Neuronal stem cell (in vitro differentiated cells): Measurements from ENCODE around the gene KDM4C.

Experiments
- DNase-seq: peaks from one replicate; pipeline ENCODE4 v3.0.0-alpha.2; 2013; ENCODE audit warnings: low spot score
- H2AFZ ChIP-seq: one replicate; pipeline ENCODE4 v1.6.1; 2013; ENCODE audit warnings: mild to moderate bottlenecking, low read length, inconsistent platforms
- H2AK5ac ChIP-seq: 2 replicates; pipeline ENCODE4 v1.6.1; 2013; ENCODE audit warnings: low read depth, mild to moderate bottlenecking, inconsistent platforms, low read length, moderate library complexity, mixed read lengths
- H2BK120ac ChIP-seq: 2 replicates; pipeline ENCODE4 v1.6.1; 2013; ENCODE audit warnings: low read depth, mild to moderate bottlenecking, inconsistent platforms, low read length, moderate library complexity, mixed read lengths
- H2BK12ac ChIP-seq: one replicate; pipeline ENCODE4 v1.6.1; 2013; ENCODE audit warnings: low read length, inconsistent platforms
- H2BK15ac ChIP-seq: 2 replicates; pipeline ENCODE4 v1.6.1; 2013; ENCODE audit warnings: mild to moderate bottlenecking, low read length, inconsistent platforms, mixed read lengths
- H2BK5ac ChIP-seq: one replicate; pipeline ENCODE4 v1.6.1; 2013; ENCODE audit warnings: inconsistent platforms, mild to moderate bottlenecking, low read length, moderate library complexity
- H3K14ac ChIP-seq: one replicate; pipeline ENCODE4 v1.6.1; 2013; ENCODE audit warnings: low read length, inconsistent platforms
- H3K18ac ChIP-seq: 2 replicates; pipeline ENCODE4 v1.6.1; 2013; ENCODE audit warnings: low read length, inconsistent platforms
- H3K23ac ChIP-seq: 2 replicates; pipeline ENCODE4 v1.6.1; 2013; ENCODE audit warnings: low read depth, mild to moderate bottlenecking, mixed read lengths, low read length, inconsistent platforms; ENCODE audit not compliant: poor library complexity
- H3K27ac ChIP-seq: replicated peaks from 3 replicates; pipeline ENCODE4 v1.5.1; 2013; ENCODE audit warnings: low read length, inconsistent platforms
- H3K27me3 ChIP-seq, 3 experiments: 2 replicates each; pipeline ENCODE4 v1.6.1; 2013; ENCODE audit warnings: low read length in 3 of 3, mild to moderate bottlenecking in 2 of 3, inconsistent platforms in 1 of 3, low read depth in 1 of 3, mixed read lengths in 1 of 3, moderate library complexity in 1 of 3; ENCODE audit not compliant: control insufficient read depth in 3 of 3, insufficient read depth in 3 of 3
- H3K36me3 ChIP-seq, 2 donors: replicated peaks in 1 of 2; 2 replicates each; pipeline ENCODE4 v1.6.1; 2013; ENCODE audit warnings: low read length in 2 of 2; ENCODE audit not compliant: control insufficient read depth in 2 of 2, insufficient read depth in 2 of 2
- H3K4ac ChIP-seq: 2 replicates; pipeline ENCODE4 v1.6.1; 2013; ENCODE audit warnings: inconsistent platforms, mild to moderate bottlenecking, low read length, moderate library complexity
- H3K4me1 ChIP-seq, 2 donors: 1 replicate in 1 of 2; 2 replicates in 1 of 2; pipeline ENCODE4 v1.6.1; 2013; ENCODE audit warnings: low read length in 2 of 2, low read depth in 1 of 2; ENCODE audit not compliant: control insufficient read depth in 2 of 2, insufficient read depth in 1 of 2
- H3K4me2 ChIP-seq: one replicate; pipeline ENCODE4 v1.6.1; 2013; ENCODE audit warnings: mild to moderate bottlenecking, low read length, inconsistent platforms; ENCODE audit not compliant: insufficient read depth, poor library complexity, severe bottlenecking
- H3K4me3 ChIP-seq, 2 donors: 2 replicates each; pipeline ENCODE4 v1.5.1; 2013; ENCODE audit warnings: low read length in 2 of 2, mild to moderate bottlenecking in 2 of 2, inconsistent platforms in 1 of 2, moderate library complexity in 1 of 2
- H3K79me1 ChIP-seq: one replicate; pipeline ENCODE4 v1.6.1; 2013; ENCODE audit warnings: low read depth, mild to moderate bottlenecking, inconsistent platforms, low read length, moderate library complexity
- H3K9ac ChIP-seq: one replicate; pipeline ENCODE4 v1.6.1; 2013; ENCODE audit warnings: mild to moderate bottlenecking, low read depth, low read length, inconsistent platforms; ENCODE audit not compliant: poor library complexity
- H3K9me3 ChIP-seq, 2 donors: replicated peaks in 1 of 2; 2 replicates each; pipeline versions ENCODE3 to v1.6.1; 2013; ENCODE audit warnings: low read length in 2 of 2, mild to moderate bottlenecking in 2 of 2, inconsistent platforms in 1 of 2, low read depth in 1 of 2, mixed read lengths in 1 of 2, moderate library complexity in 1 of 2; ENCODE audit not compliant: control insufficient read depth in 2 of 2, insufficient read depth in 1 of 2
- H4K8ac ChIP-seq: one replicate; pipeline ENCODE4 v1.6.1; 2013; ENCODE audit warnings: low read depth, mild to moderate bottlenecking, inconsistent platforms, low read length, moderate library complexity
- H4K91ac ChIP-seq: one replicate; pipeline ENCODE4 v1.6.1; 2013; ENCODE audit warnings: low read length, low read depth, mild to moderate bottlenecking, inconsistent platforms; ENCODE audit not compliant: poor library complexity
- WGBS, 2 donors: extraction: QIAGEN DNeasy Blood & Tissue Kit; methylation state at CpG; one replicate each; pipeline ENCODE4 v1.1.7; 2013; ENCODE audit warnings: missing lambda C conversion rate in 2 of 2, mixed read lengths in 1 of 2; ENCODE audit not compliant: insufficient read length in 2 of 2, insufficient replicate concordance in 1 of 2; ENCODE audit errors: extremely low coverage in 2 of 2; 5-methylcytosine and 5-hydroxymethylcytosine counted together

KDM4C gene

GRCh38 chr9:6986141-6986815 lies 228.5 kb downstream of the KDM4C start:
- no peaks in the 10 kb centered on the region for H3K27me3 ChIP-seq
- no peak overlapping the region for H4K8ac ChIP-seq
- WGBS, 2 donors, result no CpG with 5 or more reads among the region's 5 CpGs
- no peak overlapping the region for H3K27ac ChIP-seq
- no peak overlapping the region for H3K9ac ChIP-seq
- H2AK5ac ChIP-seq, result no peak overlapping the region
- H2BK120ac ChIP-seq, result no peak overlapping the region
- no peak overlapping the region for H2BK15ac ChIP-seq
- no peak overlapping the region for H2BK5ac ChIP-seq
- no peak overlapping the region for H3K4ac ChIP-seq
- H3K14ac ChIP-seq, result no peak overlapping the region
- H3K79me1 ChIP-seq, result no peaks in the 10 kb centered on the region
- no peak overlapping the region for H2AFZ ChIP-seq
- peaks cover 0 to 3% of the 10 kb centered on the region in 2 donors for H3K4me1 ChIP-seq
- H3K9me3 ChIP-seq, result no peaks in the 10 kb centered on the region
- H3K4me3 ChIP-seq, result no peak overlapping the region
- no peak overlapping the region for H3K23ac ChIP-seq
- no peak overlapping the region for H3K18ac ChIP-seq
- H4K91ac ChIP-seq, result no peak overlapping the region
- no peak overlapping the region for H3K4me2 ChIP-seq
- peaks cover 0 to 2% of the 10 kb centered on the region in 2 donors for H3K36me3 ChIP-seq
- H2BK12ac ChIP-seq, result no peak overlapping the region
- DNase-seq, result no peak

GRCh38 chr9:6987381-6987780 lies 229.6 kb downstream of the KDM4C start:
- Histone ChIP-seq H2BK15ac (no peak overlapping the region), H3K79me1 (no peaks in the 10 kb centered on the region), H3K36me3 (peaks cover 0 to 2% of the 10 kb centered on the region in 2 donors), H3K9ac (no peak overlapping the region), H3K4me2 (no peak overlapping the region), H4K8ac (no peak overlapping the region), H3K4ac (no peak overlapping the region), H3K27me3 (no peaks in the 10 kb centered on the region), H3K23ac (no peak overlapping the region), H2AFZ (no peak overlapping the region), H3K4me1 (peaks cover 0 to 3% of the 10 kb centered on the region in 2 donors), H2AK5ac (no peak overlapping the region), H3K14ac (no peak overlapping the region), H3K18ac (no peak overlapping the region), H3K9me3 (no peaks in the 10 kb centered on the region), H2BK120ac (no peak overlapping the region), H3K27ac (no peak overlapping the region), H4K91ac (no peak overlapping the region), H2BK12ac (no peak overlapping the region), H3K4me3 (no peak overlapping the region), H2BK5ac (no peak overlapping the region)
- WGBS, 2 donors, result no CpG with 5 or more reads among the region's 3 CpGs
- no peak for DNase-seq

- Histone ChIP-seq H4K8ac (no peak overlapping the region), H3K9me3 (peaks cover 0 to under 1% of the 10 kb centered on the region in 2 donors), H3K18ac (no peak overlapping the region), H2BK15ac (no peak overlapping the region), H3K4me2 (no peak overlapping the region), H3K27ac (no peak overlapping the region), H3K4ac (no peak overlapping the region), H4K91ac (no peak overlapping the region), H3K4me1 (peaks cover 0 to 2% of the 10 kb centered on the region in 2 donors), H3K36me3 (peaks cover 0 to 2% of the 10 kb centered on the region in 2 donors), H2AFZ (no peak overlapping the region), H2BK120ac (no peak overlapping the region), H3K4me3 (no peak overlapping the region), H3K27me3 (no peaks in the 10 kb centered on the region), H2AK5ac (no peak overlapping the region), H3K9ac (no peak overlapping the region), H2BK12ac (no peak overlapping the region), H3K23ac (no peak overlapping the region), H2BK5ac (no peak overlapping the region), H3K79me1 (no peaks in the 10 kb centered on the region), H3K14ac (no peak overlapping the region)
- DNase-seq, result no peak
- WGBS, 2 donors, result no CpG with 5 or more reads among the region's 1 CpG
These were observed 233.6 kb downstream of the KDM4C start for GRCh38 chr9:6991418-6991817.

GRCh38 chr9:6996061-6996854 lies 238.5 kb downstream of the KDM4C start:
- whole genome bisulfite sequencing, 2 donors, result no CpG with 5 or more reads among the region's 7 CpGs
- peaks cover 0 to 1% of the 10 kb centered on the region in 2 donors for H3K9me3 ChIP-seq
- no peak overlapping the region for H3K9ac ChIP-seq
- no peak overlapping the region for H4K8ac ChIP-seq
- H2AK5ac ChIP-seq, result no peak overlapping the region
- H3K4me1 ChIP-seq, result peaks cover 0 to 2% of the 10 kb centered on the region in 2 donors
- no peak overlapping the region for H3K18ac ChIP-seq
- no peak overlapping the region for H3K4ac ChIP-seq
- no peak overlapping the region for H2BK120ac ChIP-seq
- no peak overlapping the region for H3K4me3 ChIP-seq
- no peak overlapping the region for H3K14ac ChIP-seq
- H4K91ac ChIP-seq, result no peak overlapping the region
- H2AFZ ChIP-seq, result no peak overlapping the region
- no peak for DNase-seq
- no peak overlapping the region for H2BK5ac ChIP-seq
- H3K23ac ChIP-seq, result no peak overlapping the region
- H3K36me3 ChIP-seq, result peaks cover 0 to 2% of the 10 kb centered on the region in 2 donors
- H2BK12ac ChIP-seq, result no peak overlapping the region
- H3K27ac ChIP-seq, result no peak overlapping the region
- H3K79me1 ChIP-seq, result no peaks in the 10 kb centered on the region
- H2BK15ac ChIP-seq, result no peak overlapping the region
- no peak overlapping the region for H3K4me2 ChIP-seq
- H3K27me3 ChIP-seq, result no peaks in the 10 kb centered on the region
